HepG2 (cell line): Measurements from ENCODE around the gene SLC7A10. TPM values are rescaled to one million over a fixed set of nuclear protein-coding genes. Genes with fewer than 3 reads are reported as not detected.

Source experiments
- AHR ChIP-seq: IDR thresholded peaks from 2 replicates; pipeline ENCODE4 v1.6.1; 2018; ENCODE audit warnings: missing genetic modification reagents, missing compliant biosample characterization
- ATF5 ChIP-seq: sonication (generic); formaldehyde crosslinking; IDR thresholded peaks from 2 replicates; pipeline ENCODE4 v1.4.0; 2020; ENCODE audit warnings: mild to moderate bottlenecking, low read depth, missing genetic modification reagents
- CBX2 ChIP-seq, 2 experiments: fragments of 200-600 bp in 1 of 2; sonication (generic); formaldehyde crosslinking in 1 of 2; IDR thresholded peaks; 2 replicates each; pipeline versions ENCODE4 v1.7.0 to v1.8.1; 2018 to 2022; ENCODE audit warnings: low read depth in 2 of 2, low read length in 1 of 2, mild to moderate bottlenecking in 1 of 2, missing genetic modification reagents in 1 of 2
- HIVEP1 ChIP-seq: sonication (generic); formaldehyde crosslinking; IDR thresholded peaks from 2 replicates; pipeline ENCODE4 v1.4.0; 2020; ENCODE audit warnings: mild to moderate bottlenecking, missing genetic modification reagents
- JDP2 ChIP-seq: sonication (generic); formaldehyde crosslinking; IDR thresholded peaks from 2 replicates; pipeline ENCODE4 v1.8.1; 2022; ENCODE audit warnings: missing genetic modification reagents, borderline replicate concordance
- KDM6A ChIP-seq: IDR thresholded peaks from 2 replicates; pipeline ENCODE4 v1.6.1; 2016; ENCODE audit warnings: low read depth
- KLF11 ChIP-seq: IDR thresholded peaks from 2 replicates; pipeline ENCODE4 v1.6.1; 2016; ENCODE audit warnings: missing compliant biosample characterization
- KLF16 ChIP-seq, 2 experiments: sonication (generic) in 1 of 2; formaldehyde crosslinking in 1 of 2; IDR thresholded peaks; 2 replicates each; pipeline versions ENCODE4 v1.6.1 to v1.8.0; 2016 to 2023; ENCODE audit warnings: missing genetic modification reagents in 2 of 2, missing compliant biosample characterization in 1 of 2
- LCORL ChIP-seq, 2 experiments: fragments of 450-650 bp in 1 of 2; sonication (generic) in 1 of 2; formaldehyde crosslinking in 1 of 2; IDR thresholded peaks; 2 replicates each; pipeline versions ENCODE4 v1.5.0 to v1.6.1; 2017 to 2020; ENCODE audit warnings: antibody characterized with exemption in 1 of 2, missing genetic modification reagents in 1 of 2
- MAFG ChIP-seq: sonication (generic); formaldehyde crosslinking; IDR thresholded peaks from 2 replicates; pipeline ENCODE4 v1.5.1; 2020; ENCODE audit warnings: mild to moderate bottlenecking, missing genetic modification reagents
- MYC ChIP-seq: sonication (generic); formaldehyde crosslinking; IDR thresholded peaks from 2 replicates; pipeline ENCODE4 v1.9.0; 2021; ENCODE audit warnings: missing genetic modification reagents, borderline replicate concordance
- NCOA2 ChIP-seq: sonication (generic); formaldehyde crosslinking; IDR thresholded peaks from 2 replicates; pipeline ENCODE4 v1.8.0; 2022; ENCODE audit warnings: inconsistent platforms
- NONO ChIP-seq, 2 experiments: fragments of 450-650 bp in 1 of 2; sonication (generic) in 1 of 2; formaldehyde crosslinking in 1 of 2; IDR thresholded peaks in 1 of 2; conservative IDR thresholded peaks in 1 of 2; 2 replicates each; pipeline versions ENCODE4 v1.6.1 to v1.8.0; 2017 to 2022; ENCODE audit warnings: mild to moderate bottlenecking in 1 of 2, missing genetic modification reagents in 1 of 2, moderate library complexity in 1 of 2
- SOX6 ChIP-seq, 2 experiments: fragments of 450-650 bp in 1 of 2; sonication (generic) in 1 of 2; formaldehyde crosslinking in 1 of 2; IDR thresholded peaks; 2 replicates each; pipeline versions ENCODE4 v1.4.0 to v1.6.1; 2017 to 2020; ENCODE audit warnings: antibody characterized with exemption in 1 of 2, mild to moderate bottlenecking in 1 of 2, missing genetic modification reagents in 1 of 2
- TARDBP ChIP-seq: sonication (generic); formaldehyde crosslinking; IDR thresholded peaks from 2 replicates; pipeline ENCODE4 v1.8.0; 2022; ENCODE audit warnings: mild to moderate bottlenecking, missing genetic modification reagents
- TGIF2 ChIP-seq: IDR thresholded peaks from 2 replicates; pipeline ENCODE4 v1.6.1; 2016; ENCODE audit warnings: control low read depth, missing compliant biosample characterization
- ZHX1 ChIP-seq: sonication (generic); formaldehyde crosslinking; IDR thresholded peaks from 2 replicates; pipeline ENCODE4 v1.8.1; 2022; ENCODE audit warnings: low read depth, mild to moderate bottlenecking, missing genetic modification reagents
- ZKSCAN5 ChIP-seq: sonication (generic); formaldehyde crosslinking; IDR thresholded peaks from 2 replicates; pipeline ENCODE4 v1.5.1; 2020; ENCODE audit warnings: mild to moderate bottlenecking, missing genetic modification reagents
- ZNF124 ChIP-seq: sonication (generic); formaldehyde crosslinking; IDR thresholded peaks from 2 replicates; pipeline ENCODE4 v1.4.0; 2020; ENCODE audit warnings: missing genetic modification reagents
- ZNF530 ChIP-seq: sonication (generic); formaldehyde crosslinking; IDR thresholded peaks from 2 replicates; pipeline ENCODE4 v1.5.0; 2020; ENCODE audit warnings: low read depth, mild to moderate bottlenecking, missing genetic modification reagents
- ZNF687 ChIP-seq: sonication (generic); formaldehyde crosslinking; IDR thresholded peaks from 2 replicates; pipeline ENCODE4 v1.5.1; 2020; ENCODE audit warnings: mild to moderate bottlenecking, missing genetic modification reagents, moderate library complexity
- ZNF772 ChIP-seq: sonication (generic); formaldehyde crosslinking; IDR thresholded peaks from 2 replicates; pipeline ENCODE4 v1.5.0; 2020; ENCODE audit warnings: mild to moderate bottlenecking, missing genetic modification reagents
- polyA plus RNA-seq, 8 experiments: library from polyadenylated mRNA; depleted of rRNA in 3 of 8; stranded (reverse) in 7 of 8; unstranded in 1 of 8; fragments of >200 nt; fragmentation: Illumina TruSeq in 4 of 8; extraction: Trizol in 4 of 8; gene quantifications; 2 replicates each; pipeline versions ENCODE4 v1.2.1 to v1.2.3, GENCODE V29; 2011 to 2016; ENCODE audit warnings: low read depth in 4 of 8, missing spikeins in 1 of 8, mixed read lengths in 1 of 8; ENCODE audit not compliant: insufficient read depth in 1 of 8
- total RNA-seq, 5 experiments: library from RNA; depleted of rRNA; stranded (reverse); fragments of >200 nt; fragmentation: Illumina TruSeq; extraction: Trizol; gene quantifications; 2 replicates each; pipeline ENCODE4 v1.2.3, GENCODE V29; 2016; ENCODE audit warnings: low read depth in 1 of 5

SLC7A10 gene
- total and polyA plus RNA-seq, 2 of the 13 experiments (the other 11 are each of a cell fraction or from before 2014, with no cell fraction given), result 1.1 to 2.2 TPM

- TF ChIP-seq CBX2 (IDR thresholded peaks at IDR 0.05; ENCODE audit: low read depth, low read length), result no peak
- no peak for TF ChIP-seq CBX2 (CRISPR knock-in tag; IDR thresholded peaks at IDR 0.05; ENCODE audit: low read depth)
- 0 out of 2 replicates have a peak, but pooled peaks have one; percentile 32 for TF ChIP-seq MYC (CRISPR knock-in tag)
- peak; percentile 42; the same call in 1 of the 2 replicates for TF ChIP-seq HIVEP1 (CRISPR knock-in tag)
- TF ChIP-seq ZNF124, result 0 out of 2 replicates have a peak, but pooled peaks have one; percentile 35
- TF ChIP-seq KLF16 (CRISPR knock-in tag; IDR thresholded peaks at IDR 0.05), result no peak
- TF ChIP-seq ZNF530 (CRISPR knock-in tag), result no peak
- TF ChIP-seq NCOA2 (CRISPR knock-in tag), result no peak
- no peak for TF ChIP-seq MAFG (CRISPR knock-in tag)
- TF ChIP-seq ZNF772 (CRISPR knock-in tag), result no peak
- no peak for TF ChIP-seq LCORL (IDR thresholded peaks at IDR 0.05)
- no peak for TF ChIP-seq LCORL (CRISPR knock-in tag; IDR thresholded peaks at IDR 0.05)
- TF ChIP-seq AHR (CRISPR knock-in tag), result no peak
- 0 out of 2 replicates have a peak, but pooled peaks have one; percentile 35 for TF ChIP-seq ZHX1
- TF ChIP-seq NONO (IDR thresholded peaks at IDR 0.05), result no peak
- peak; percentile 67 for TF ChIP-seq NONO (CRISPR knock-in tag; conservative IDR thresholded peaks at IDR 0.05)
- TF ChIP-seq JDP2, result no peak
- TF ChIP-seq TARDBP (CRISPR knock-in tag), result 0 out of 2 replicates have a peak, but pooled peaks have one; percentile 14
- TF ChIP-seq ATF5 (CRISPR knock-in tag), result no peak
- peak; percentile 95 for TF ChIP-seq ZKSCAN5 (CRISPR knock-in tag)
- TF ChIP-seq KDM6A, result no peak
- TF ChIP-seq TGIF2, result 0 out of 2 replicates have a peak, but pooled peaks have one; percentile 12
- TF ChIP-seq ZNF687, result peak; percentile 68
- TF ChIP-seq SOX6 (IDR thresholded peaks at IDR 0.05), result no peak
- TF ChIP-seq SOX6 (CRISPR knock-in tag; IDR thresholded peaks at IDR 0.05), result peak; percentile 23; the same call in 1 of the 2 replicates
- no peak for TF ChIP-seq KLF11 (CRISPR knock-in tag)
Measured at GRCh38 chr19:33248954-33249613, 23.4 kb upstream of the SLC7A10 start (continued).
